ENCODE measurements around the gene TMEM147. TPM values are rescaled to one million over a fixed set of nuclear protein-coding genes. Genes with fewer than 3 reads are reported as not detected.

The TMEM147 gene
- polyA plus RNA-seq, 2 of the 4 experiments (the other 2 are of a cell fraction) = 282 to 335 TPM

DNA sequence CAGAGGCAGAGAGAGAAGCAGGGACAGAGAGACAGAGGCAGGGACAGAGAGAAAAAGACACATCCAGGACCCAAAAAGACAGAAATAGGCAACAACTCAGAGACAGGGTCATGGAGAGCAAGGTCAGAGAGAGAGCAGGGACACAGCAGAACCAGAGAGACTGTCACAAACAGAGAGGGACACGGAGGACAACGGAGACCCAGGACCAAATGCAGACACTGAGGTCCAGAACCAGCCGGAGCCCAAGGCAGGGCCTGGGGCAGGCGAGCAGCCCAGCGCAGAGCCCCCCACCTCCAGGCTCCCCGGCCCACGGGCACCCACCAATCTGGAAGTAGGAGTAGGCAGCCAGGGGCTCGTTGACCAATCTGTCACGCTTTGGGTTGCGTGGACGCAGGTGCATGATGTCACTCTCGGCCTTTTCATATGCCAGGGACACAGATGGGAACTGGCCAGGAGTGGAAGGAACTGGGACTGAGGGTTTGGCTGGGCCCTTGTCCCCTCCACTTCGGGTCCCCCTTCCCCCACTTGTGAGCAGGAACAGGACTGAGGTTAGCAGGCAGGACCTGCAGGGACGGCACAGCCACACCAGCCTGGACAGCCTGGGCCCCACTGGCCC lies 8.1 kb downstream of the TMEM147 start:
- DNase-seq (ENCODE audit: low read depth in 1 of 2, low spot score in 1 of 2) (no peak), FAIRE-seq (no peak), ATAC-seq (no peak)
- Histone ChIP-seq H3K4me2 (no peak overlapping the region), H3K9me3 (no peaks in the 10 kb centered on the region), H3K4me3 (no peak overlapping the region), H3K4me1 (0 out of 3 replicates have a peak, but pooled peaks cover 4% of the 10 kb centered on the region), H3K27ac (no peak overlapping the region)
- WGBS (ENCODE audit: missing lambda C conversion rate) = 57% methylated on average over 14 of the region's 14 CpGs
- POLR2A ChIA-PET = no interaction called here
- CTCF ChIA-PET = interaction anchor here (0.7 to 3.0 kb wide), 2 partner anchors 12 to 43 kb away, joined by 3 to 22 read pairs; no protein-coding TSS in a partner anchor
- TF ChIP-seq NR3C1 (IDR thresholded peaks at IDR 0.05) (no peak), KDM5A (IDR thresholded peaks at IDR 0.05) (no peak), TFCP2L1 (CRISPR knock-in tag; IDR thresholded peaks at IDR 0.05) (no peak), PHF8 (IDR thresholded peaks at IDR 0.05; ENCODE audit: borderline replicate concordance, low read depth) (no peak), FOSL2 (IDR thresholded peaks at IDR 0.05) (no peak), FOSL2 (CRISPR knock-in tag; IDR thresholded peaks at IDR 0.05) (no peak), EHMT2 (IDR thresholded peaks at IDR 0.05; ENCODE audit: low read depth) (no peak), HEYL (CRISPR knock-in tag; IDR thresholded peaks at IDR 0.05) (no peak), SMC3 (IDR thresholded peaks at IDR 0.05) (no peak), ZC3H11A (IDR thresholded peaks at IDR 0.05) (no peak), FOXS1 (CRISPR knock-in tag; IDR thresholded peaks at IDR 0.05) (no peak), RARB (CRISPR knock-in tag; IDR thresholded peaks at IDR 0.05) (no peak), JUN (IDR thresholded peaks at IDR 0.05) (no peak), TP53 (CRISPR knock-in tag; IDR thresholded peaks at IDR 0.05) (no peak), ZFP36 (IDR thresholded peaks at IDR 0.05; ENCODE audit: borderline replicate concordance, partially characterized antibody) (no peak)
- TF ChIP-seq, protein P1, sequence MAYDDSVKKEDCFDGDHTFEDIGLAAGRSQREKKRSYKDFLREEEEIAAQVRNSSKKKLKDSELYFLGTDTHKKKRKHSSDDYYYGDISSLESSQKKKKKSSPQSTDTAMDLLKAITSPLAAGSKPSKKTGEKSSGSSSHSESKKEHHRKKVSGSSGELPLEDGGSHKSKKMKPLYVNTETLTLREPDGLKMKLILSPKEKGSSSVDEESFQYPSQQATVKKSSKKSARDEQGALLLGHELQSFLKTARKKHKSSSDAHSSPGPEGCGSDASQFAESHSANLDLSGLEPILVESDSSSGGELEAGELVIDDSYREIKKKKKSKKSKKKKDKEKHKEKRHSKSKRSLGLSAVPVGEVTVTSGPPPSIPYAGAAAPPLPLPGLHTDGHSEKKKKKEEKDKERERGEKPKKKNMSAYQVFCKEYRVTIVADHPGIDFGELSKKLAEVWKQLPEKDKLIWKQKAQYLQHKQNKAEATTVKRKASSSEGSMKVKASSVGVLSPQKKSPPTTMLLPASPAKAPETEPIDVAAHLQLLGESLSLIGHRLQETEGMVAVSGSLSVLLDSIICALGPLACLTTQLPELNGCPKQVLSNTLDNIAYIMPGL (CRISPR knock-in tag; IDR thresholded peaks at IDR 0.05; ENCODE audit: borderline replicate concordance) = no peak
- TF ChIP-seq, protein P2, sequence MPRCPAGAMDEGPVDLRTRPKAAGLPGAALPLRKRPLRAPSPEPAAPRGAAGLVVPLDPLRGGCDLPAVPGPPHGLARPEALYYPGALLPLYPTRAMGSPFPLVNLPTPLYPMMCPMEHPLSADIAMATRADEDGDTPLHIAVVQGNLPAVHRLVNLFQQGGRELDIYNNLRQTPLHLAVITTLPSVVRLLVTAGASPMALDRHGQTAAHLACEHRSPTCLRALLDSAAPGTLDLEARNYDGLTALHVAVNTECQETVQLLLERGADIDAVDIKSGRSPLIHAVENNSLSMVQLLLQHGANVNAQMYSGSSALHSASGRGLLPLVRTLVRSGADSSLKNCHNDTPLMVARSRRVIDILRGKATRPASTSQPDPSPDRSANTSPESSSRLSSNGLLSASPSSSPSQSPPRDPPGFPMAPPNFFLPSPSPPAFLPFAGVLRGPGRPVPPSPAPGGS (IDR thresholded peaks at IDR 0.05) = no peak
- TF ChIP-seq, protein P3, sequence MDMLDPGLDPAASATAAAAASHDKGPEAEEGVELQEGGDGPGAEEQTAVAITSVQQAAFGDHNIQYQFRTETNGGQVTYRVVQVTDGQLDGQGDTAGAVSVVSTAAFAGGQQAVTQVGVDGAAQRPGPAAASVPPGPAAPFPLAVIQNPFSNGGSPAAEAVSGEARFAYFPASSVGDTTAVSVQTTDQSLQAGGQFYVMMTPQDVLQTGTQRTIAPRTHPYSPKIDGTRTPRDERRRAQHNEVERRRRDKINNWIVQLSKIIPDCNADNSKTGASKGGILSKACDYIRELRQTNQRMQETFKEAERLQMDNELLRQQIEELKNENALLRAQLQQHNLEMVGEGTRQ (IDR thresholded peaks at IDR 0.05) = no peak

DNA sequence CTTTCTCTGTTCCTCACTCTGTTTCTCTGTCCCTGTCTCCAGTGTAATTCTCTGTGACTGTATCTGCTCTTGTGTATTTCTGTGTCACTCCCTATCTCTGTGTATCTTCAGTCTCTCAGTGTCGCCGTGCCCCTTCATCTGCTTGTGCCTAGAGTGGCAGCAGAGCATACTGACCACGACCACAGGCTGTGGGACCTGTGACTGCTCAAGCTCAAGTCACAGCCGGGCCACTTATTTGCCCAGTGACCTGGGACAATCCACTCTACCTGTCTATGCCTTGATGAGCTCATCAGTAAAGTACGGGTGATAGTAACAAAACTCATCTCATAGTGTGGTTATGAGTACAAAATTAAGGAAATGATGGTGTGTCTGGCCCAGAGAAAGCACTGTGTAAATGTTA lies 8.7 kb downstream of the TMEM147 start:
- CTCF ChIA-PET = interaction anchor here (0.7 to 3.2 kb wide), 3 partner anchors 11 to 58 kb away, joined by 3 to 29 read pairs (median 22); partner anchors contain the start of gene HAUS5
- no peak for TF ChIP-seq CEBPB (IDR thresholded peaks at IDR 0.05)
- TF ChIP-seq TFCP2L1 (CRISPR knock-in tag; IDR thresholded peaks at IDR 0.05) = no peak
- TF ChIP-seq, protein P3 (IDR thresholded peaks at IDR 0.05) = no peak
- TF ChIP-seq, protein P2 (IDR thresholded peaks at IDR 0.05) = no peak
- no peak for TF ChIP-seq ZNF302 (CRISPR knock-in tag; IDR thresholded peaks at IDR 0.05)
- no peak for TF ChIP-seq FOXS1 (CRISPR knock-in tag; IDR thresholded peaks at IDR 0.05)
- TF ChIP-seq, protein P4, sequence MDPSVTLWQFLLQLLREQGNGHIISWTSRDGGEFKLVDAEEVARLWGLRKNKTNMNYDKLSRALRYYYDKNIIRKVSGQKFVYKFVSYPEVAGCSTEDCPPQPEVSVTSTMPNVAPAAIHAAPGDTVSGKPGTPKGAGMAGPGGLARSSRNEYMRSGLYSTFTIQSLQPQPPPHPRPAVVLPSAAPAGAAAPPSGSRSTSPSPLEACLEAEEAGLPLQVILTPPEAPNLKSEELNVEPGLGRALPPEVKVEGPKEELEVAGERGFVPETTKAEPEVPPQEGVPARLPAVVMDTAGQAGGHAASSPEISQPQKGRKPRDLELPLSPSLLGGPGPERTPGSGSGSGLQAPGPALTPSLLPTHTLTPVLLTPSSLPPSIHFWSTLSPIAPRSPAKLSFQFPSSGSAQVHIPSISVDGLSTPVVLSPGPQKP (IDR thresholded peaks at IDR 0.05; ENCODE audit: low read depth, low read length) = no peak
- TF ChIP-seq RARB (CRISPR knock-in tag; IDR thresholded peaks at IDR 0.05) = no peak
- no peak for TF ChIP-seq RNF2 (IDR thresholded peaks at IDR 0.05; ENCODE audit: borderline replicate concordance, low read depth)
- TF ChIP-seq, protein P5, sequence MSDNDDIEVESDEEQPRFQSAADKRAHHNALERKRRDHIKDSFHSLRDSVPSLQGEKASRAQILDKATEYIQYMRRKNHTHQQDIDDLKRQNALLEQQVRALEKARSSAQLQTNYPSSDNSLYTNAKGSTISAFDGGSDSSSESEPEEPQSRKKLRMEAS (IDR thresholded peaks at IDR 0.05) = no peak
- TF ChIP-seq RFX5 (IDR thresholded peaks at IDR 0.05) = no peak
- no peak for TF ChIP-seq RAD21 (conservative IDR thresholded peaks at IDR 0.05 in 1 of 2, IDR thresholded peaks at IDR 0.05 in 1 of 2)
- no peak for DNase-seq (ENCODE audit: low read depth in 1 of 2, low spot score in 1 of 2)
- ATAC-seq = no peak
- POLR2A ChIA-PET = no interaction called here
- 0 out of 3 replicates have a peak, but pooled peaks cover 6% of the 10 kb centered on the region for H3K4me1 ChIP-seq
- FAIRE-seq = no peak
- H3K4me2 ChIP-seq = no peak overlapping the region
- WGBS (ENCODE audit: missing lambda C conversion rate) = 44% methylated on average over 5 of the region's 5 CpGs
- H3K4me3 ChIP-seq = no peak overlapping the region
- H3K27ac ChIP-seq = no peak overlapping the region
- no peaks in the 10 kb centered on the region for H3K9me3 ChIP-seq
